ENCODE results near the gene ZMYM2.

DNA sequence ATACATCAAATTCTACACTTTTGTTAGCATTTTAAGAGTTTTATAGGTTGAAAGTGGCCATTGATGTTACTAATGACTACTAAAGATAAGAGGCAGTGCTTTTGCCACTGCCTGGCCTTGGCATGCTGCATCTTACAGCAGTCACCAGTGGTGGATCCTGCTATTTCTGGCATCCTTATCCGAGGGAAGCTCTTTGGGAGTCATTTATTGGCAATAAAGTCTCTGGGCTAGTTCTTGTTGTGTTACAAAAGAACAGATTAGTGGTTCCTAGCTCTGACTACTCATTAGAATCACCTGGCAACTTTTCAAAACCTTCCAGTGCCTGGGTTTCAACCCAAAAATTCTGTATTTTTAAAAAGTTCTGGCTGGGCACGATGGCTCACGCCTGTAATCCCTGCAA is 94.5 kb downstream of the ZMYM2 start:
- TF ChIP-seq POLR2A (IDR thresholded peaks at IDR 0.05; ENCODE audit: low read depth, low read length) (no peak), POLR2AphosphoS5 (IDR thresholded peaks at IDR 0.05; ENCODE audit: low read depth, low read length) (no peak), TAF1 (IDR thresholded peaks at IDR 0.05; ENCODE audit: borderline replicate concordance, low read depth, low read length) (no peak)

All from GM12892 (cell line).